Keratinocyte (primary cell): ENCODE data around the gene TPM2. TPM values are rescaled to one million over a fixed set of nuclear protein-coding genes. Genes with fewer than 3 reads are reported as not detected.
A peak's percentile ranks its signal among the peaks of the same experiment; 100 is the strongest.

Experiments
- DNase-seq: peaks from one replicate; pipeline ENCODE4 v3.0.0-alpha.2; 2011; ENCODE audit warnings: low read depth, missing footprints, low spot score
- FAIRE-seq: peaks from 2 replicates; lab custom pipeline; 2011; peaks lifted over from hg19 to GRCh38; lab: Jason Lieb, UNC
- H2AFZ ChIP-seq: 2 replicates; pipeline ENCODE4 v1.6.0; 2012; ENCODE audit warnings: low read length, control low read depth, inconsistent platforms; ENCODE audit not compliant: control insufficient read depth
- H3K27ac ChIP-seq: 2 replicates; pipeline ENCODE4 v1.5.1; 2011; ENCODE audit warnings: low read length; ENCODE audit not compliant: control insufficient read depth, insufficient read depth
- H3K27me3 ChIP-seq: 3 replicates; pipeline ENCODE4 v1.6.0; 2011; ENCODE audit warnings: low read length; ENCODE audit not compliant: control insufficient read depth, insufficient read depth; ENCODE audit errors: extremely low read depth
- H3K36me3 ChIP-seq, 2 experiments: 2 replicates in 1 of 2; 3 replicates in 1 of 2; pipeline ENCODE4 v1.5.1; 2011; ENCODE audit warnings: low read length in 2 of 2, mild to moderate bottlenecking in 1 of 2; ENCODE audit not compliant: control insufficient read depth in 2 of 2, insufficient read depth in 2 of 2; ENCODE audit errors: extremely low read depth in 1 of 2
- H3K4me1 ChIP-seq: 3 replicates; pipeline ENCODE4 v1.5.1; 2011; ENCODE audit warnings: low read length; ENCODE audit not compliant: control insufficient read depth, insufficient read depth; ENCODE audit errors: extremely low read depth
- H3K4me2 ChIP-seq: 3 replicates; pipeline ENCODE4 v1.6.0; 2011; ENCODE audit warnings: low read depth, low read length; ENCODE audit not compliant: control insufficient read depth, insufficient read depth; ENCODE audit errors: extremely low read depth
- H3K4me3 ChIP-seq, 3 experiments: fragments of 200-600 bp in 1 of 3; sonication (generic) in 1 of 3; 2 replicates in 2 of 3; 3 replicates in 1 of 3; pipeline ENCODE4 v1.5.1; 2011 to 2016; ENCODE audit warnings: low read length in 3 of 3, mild to moderate bottlenecking in 3 of 3, control low read depth in 2 of 3, inconsistent platforms in 1 of 3, low read depth in 1 of 3, mixed read lengths in 1 of 3, mixed run types in 1 of 3, moderate library complexity in 1 of 3; ENCODE audit not compliant: control insufficient read depth in 2 of 3, insufficient read depth in 2 of 3; ENCODE audit errors: extremely low read depth in 1 of 3
- H3K79me2 ChIP-seq: 2 replicates; pipeline ENCODE4 v1.6.0; 2012; ENCODE audit warnings: low read length; ENCODE audit not compliant: control insufficient read depth, insufficient read depth
- H3K9ac ChIP-seq: 3 replicates; pipeline ENCODE4 v1.6.0; 2011; ENCODE audit warnings: low read length; ENCODE audit not compliant: control insufficient read depth, insufficient read depth; ENCODE audit errors: extremely low read depth
- H3K9me1 ChIP-seq: 3 replicates; pipeline ENCODE4 v1.6.0; 2011; ENCODE audit warnings: low read length; ENCODE audit not compliant: control insufficient read depth, insufficient read depth; ENCODE audit errors: extremely low read depth
- H3K9me3 ChIP-seq: 2 replicates; pipeline ENCODE4 v1.5.1; 2012; ENCODE audit warnings: low read depth, low read length; ENCODE audit not compliant: control insufficient read depth
- H4K20me1 ChIP-seq: 3 replicates; pipeline ENCODE4 v1.6.0; 2011; ENCODE audit warnings: low read length; ENCODE audit not compliant: control insufficient read depth, insufficient read depth; ENCODE audit errors: extremely low read depth
- CTCF ChIP-seq, 3 experiments: IDR thresholded peaks in 1 of 3; conservative IDR thresholded peaks in 1 of 3; optimal IDR thresholded peaks in 1 of 3; 2 replicates in 2 of 3; 3 replicates in 1 of 3; pipeline versions ENCODE3 to v1.5.1; 2011; ENCODE audit warnings: low read length in 3 of 3, mild to moderate bottlenecking in 3 of 3, moderate library complexity in 2 of 3, control low read depth in 1 of 3, inconsistent platforms in 1 of 3; ENCODE audit not compliant: insufficient read depth in 2 of 3; ENCODE audit errors: extremely low read depth in 1 of 3
- EZH2 ChIP-seq: IDR thresholded peaks from one replicate; pipeline ENCODE4 v1.6.1; 2012; ENCODE audit warnings: inconsistent platforms, mild to moderate bottlenecking, low read length, moderate library complexity
- dilution Hi-C: fragments of 300-500 bp; cut with MboI; formaldehyde crosslinking; loops from one replicate; pipeline ENCODE4 v1.7.0; 2020; ENCODE audit warnings: low sequenced_read_pairs; ENCODE audit not compliant: extremely low pct_ligation_motif_present
- polyA plus RNA-seq, 5 experiments: library from polyadenylated mRNA; depleted of rRNA in 3 of 5; stranded (reverse) in 3 of 5; stranded (forward) in 1 of 5; unstranded in 1 of 5; fragments of >200 nt; gene quantifications; 1 replicate in 1 of 5; 2 replicates in 3 of 5; 3 replicates in 1 of 5; pipeline versions ENCODE4 v1.2.1 to v1.2.3, GENCODE V29; 2011 to 2012; ENCODE audit warnings: missing spikeins in 2 of 5, low read depth in 1 of 5, low replicate concordance in 1 of 5

The TPM2 gene
- polyA plus RNA-seq, 1 donor (not counting 4 experiments of a cell fraction or from before 2014, with no cell fraction given) = 53.1 TPM

GRCh38 chr9:35681341-35682002 is 8.3 kb downstream of the TPM2 start:
- H4K20me1 ChIP-seq = no peaks in the 10 kb centered on the region
- FAIRE-seq = peak; percentile 26
- H3K36me3 ChIP-seq = peaks cover 4 to 6% of the 10 kb centered on the region in 2 experiments
- H3K9me1 ChIP-seq = no peaks in the 10 kb centered on the region
- H3K4me3 ChIP-seq = no peak overlapping the region
- no peaks in the 10 kb centered on the region for H3K27me3 ChIP-seq
- H3K4me1 ChIP-seq = no peaks in the 10 kb centered on the region
- DNase-seq = no peak
- TF ChIP-seq EZH2 = no peak
- no peak overlapping the region for H2AFZ ChIP-seq
- H3K9ac ChIP-seq = no peak overlapping the region
- H3K9me3 ChIP-seq = no peaks in the 10 kb centered on the region
- no peak overlapping the region for H3K4me2 ChIP-seq
- H3K79me2 ChIP-seq = no peaks in the 10 kb centered on the region
- no peak overlapping the region for H3K27ac ChIP-seq
- dilution Hi-C loops = no loop called here

- Histone ChIP-seq H3K36me3 (peaks cover 4 to 6% of the 10 kb centered on the region in 2 experiments), H3K27ac (no peak overlapping the region), H3K27me3 (no peaks in the 10 kb centered on the region), H4K20me1 (no peaks in the 10 kb centered on the region), H3K79me2 (no peaks in the 10 kb centered on the region), H3K9me3 (no peaks in the 10 kb centered on the region), H3K4me1 (no peaks in the 10 kb centered on the region), H3K4me3 (no peak overlapping the region), H3K9ac (no peak overlapping the region), H2AFZ (no peak overlapping the region), H3K9me1 (no peaks in the 10 kb centered on the region), H3K4me2 (no peak overlapping the region)
- TF ChIP-seq CTCF (optimal IDR thresholded peaks at IDR 0.05 in 1 of 3, IDR thresholded peaks at IDR 0.05 in 1 of 3, conservative IDR thresholded peaks at IDR 0.05 in 1 of 3; ENCODE audit: extremely low read depth in 1 of 3, insufficient read depth in 2 of 3, low read length in 3 of 3) (no peak), EZH2 (no peak)
- no peak for DNase-seq
- FAIRE-seq = no peak
- dilution Hi-C loops = no loop called here
These were observed 9.2 kb downstream of the TPM2 start for GRCh38 chr9:35680331-35681105.
